ENCODE data around the gene KRTAP16-1.

The KRTAP16-1 gene

GRCh38 chr17:41265078-41265477 is 44.0 kb downstream of the KRTAP16-1 start, which contains the start of gene KRTAP9-6:
Gene KRTAP9-6, plus strand, starts transcription at chr17:41265378. Its CDS starts 0 bp downstream, at chr17:41265378.
- no peaks in the 10 kb centered on the region for H3K4me1 Mint-ChIP-seq (ENCODE audit: low read depth)
- peaks cover 23% of the 10 kb centered on the region for H3K27me3 Mint-ChIP-seq (ENCODE audit: low read depth)
- H3K27ac Mint-ChIP-seq = no peak within 1 kb of the TSS
- DNase-seq (ENCODE audit: low spot score) = no peak
- H3K36me3 Mint-ChIP-seq (ENCODE audit: low read depth) = no peaks in the 10 kb centered on the region
- no peak within 1 kb of the TSS for H3K4me3 Mint-ChIP-seq
- no peaks in the 10 kb centered on the region for H3K9me3 Mint-ChIP-seq

DNA sequence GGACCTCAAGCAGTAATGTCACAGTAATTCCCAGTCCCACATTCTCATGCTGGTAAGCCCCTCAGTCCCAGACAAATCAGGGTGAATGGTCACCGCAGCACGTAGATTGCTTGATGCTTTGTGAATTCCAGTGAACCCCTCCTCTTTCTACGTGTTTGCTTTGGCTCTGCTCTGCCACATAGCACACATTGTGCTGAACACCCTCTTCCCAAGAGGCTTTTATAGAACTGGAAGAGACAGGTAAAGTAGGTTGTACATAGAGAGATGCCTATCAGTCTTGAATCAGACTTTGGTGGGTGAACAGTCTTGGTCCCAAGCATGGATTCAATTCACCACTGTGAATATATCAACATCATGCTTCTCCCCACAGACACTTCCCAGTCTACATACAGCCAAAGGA is 44.5 kb downstream of the KRTAP16-1 start:
- no peaks in the 10 kb centered on the region for H3K4me1 Mint-ChIP-seq (ENCODE audit: low read depth)
- H3K27me3 Mint-ChIP-seq (ENCODE audit: low read depth) = peaks cover 26% of the 10 kb centered on the region
- no peak overlapping the region for H3K4me3 Mint-ChIP-seq
- H3K9me3 Mint-ChIP-seq = no peaks in the 10 kb centered on the region
- no peak for DNase-seq (ENCODE audit: low spot score)
- H3K27ac Mint-ChIP-seq = no peak overlapping the region
- H3K36me3 Mint-ChIP-seq (ENCODE audit: low read depth) = no peaks in the 10 kb centered on the region

DNA sequence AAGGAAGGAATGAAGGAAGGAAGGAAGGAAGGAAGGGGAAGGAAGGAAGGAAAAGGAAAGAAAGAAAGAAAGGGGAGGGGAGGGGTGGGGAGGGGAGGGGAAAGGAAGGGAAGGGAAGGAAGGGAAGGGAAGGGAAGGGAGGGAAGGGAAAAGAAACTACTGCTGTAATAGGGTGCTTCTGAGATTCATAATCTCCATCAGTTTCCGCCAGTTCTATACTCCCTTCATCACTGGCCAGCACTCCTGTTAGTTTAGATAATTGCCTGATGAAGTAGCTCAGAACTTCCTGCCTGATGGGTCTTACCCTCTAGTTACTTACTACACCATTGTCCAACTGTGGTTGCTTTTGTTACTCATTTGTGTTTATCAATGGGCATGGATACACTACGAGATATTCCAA is 45.9 kb downstream of the KRTAP16-1 start:
- H3K36me3 Mint-ChIP-seq (ENCODE audit: low read depth) = no peaks in the 10 kb centered on the region
- no peak overlapping the region for H3K4me3 Mint-ChIP-seq
- peaks cover 31% of the 10 kb centered on the region for H3K27me3 Mint-ChIP-seq (ENCODE audit: low read depth)
- H3K4me1 Mint-ChIP-seq (ENCODE audit: low read depth) = no peaks in the 10 kb centered on the region
- no peak overlapping the region for H3K27ac Mint-ChIP-seq
- DNase-seq (ENCODE audit: low spot score) = no peak
- no peaks in the 10 kb centered on the region for H3K9me3 Mint-ChIP-seq

DNA sequence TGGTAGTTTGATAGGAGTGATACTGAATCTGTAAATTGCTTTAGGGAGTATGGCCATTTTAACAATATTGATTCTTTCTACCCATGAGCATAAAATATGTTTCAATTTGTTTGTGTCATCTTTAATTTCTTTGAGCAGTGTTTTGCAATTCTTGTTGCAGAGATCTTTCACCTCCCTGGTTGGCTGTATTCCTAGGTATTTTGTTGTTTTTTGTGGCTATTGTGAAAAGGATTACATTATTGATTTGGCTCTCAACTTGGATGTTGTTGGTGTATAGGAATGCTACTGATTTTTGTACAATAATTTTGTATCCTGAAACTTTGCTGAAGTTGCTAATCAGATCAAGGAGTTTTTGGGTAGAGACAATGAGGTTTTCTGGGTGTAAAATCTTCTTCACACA is 50.7 kb downstream of the KRTAP16-1 start:
- H3K27me3 Mint-ChIP-seq (ENCODE audit: low read depth) = peaks cover 36% of the 10 kb centered on the region
- H3K36me3 Mint-ChIP-seq (ENCODE audit: low read depth) = no peaks in the 10 kb centered on the region
- no peaks in the 10 kb centered on the region for H3K4me1 Mint-ChIP-seq (ENCODE audit: low read depth)
- no peak for DNase-seq (ENCODE audit: low spot score)
- no peak overlapping the region for H3K4me3 Mint-ChIP-seq
- no peaks in the 10 kb centered on the region for H3K9me3 Mint-ChIP-seq
- H3K27ac Mint-ChIP-seq = no peak overlapping the region

Measured in T-helper 2 cell treated with Interferon-gamma antibody and Interleukin-4, amounts not matched to agents 5 μg/mL and 100 μg/mL, for 36 hours (primary cell).